MM.1S (cell line): ENCODE results near the gene MZT2B.
"Not testable (repeated sequence)": the region's sequence is repeated elsewhere in the genome, so short reads cannot be mapped to it uniquely, and the experiment has no call there.

Experiments used
- DNase-seq: peaks from one replicate; pipeline ENCODE4 v3.0.0-alpha.2; 2015
- H2AFZ ChIP-seq: fragments of 300-600 bp; sonication (generic); 2 replicates; pipeline ENCODE4 v1.6.0; 2016; ENCODE audit warnings: antibody characterized with exemption, low read length
- H3F3A ChIP-seq: fragments of 300-600 bp; sonication (generic); 2 replicates; pipeline ENCODE4 v1.6.1; 2016; ENCODE audit warnings: mild to moderate bottlenecking, antibody characterized with exemption, low read length, moderate library complexity, mixed read lengths; ENCODE audit not compliant: insufficient read depth
- H3K27ac ChIP-seq: fragments of 300-600 bp; sonication (generic); 2 replicates; pipeline ENCODE4 v1.5.1; 2016; ENCODE audit warnings: mild to moderate bottlenecking, low read length
- H3K27me3 ChIP-seq: fragments of 300-600 bp; sonication (generic); replicated peaks from 2 replicates; pipeline ENCODE4 v1.6.0; 2016; ENCODE audit warnings: low read length; ENCODE audit not compliant: insufficient read depth
- H3K36me3 ChIP-seq: fragments of 300-600 bp; sonication (generic); replicated peaks from 2 replicates; pipeline ENCODE4 v1.6.1; 2016; ENCODE audit warnings: mild to moderate bottlenecking, low read length, mixed read lengths; ENCODE audit not compliant: insufficient read depth
- H3K4me1 ChIP-seq: fragments of 300-600 bp; sonication (generic); 2 replicates; pipeline ENCODE4 v1.6.1; 2016; ENCODE audit warnings: low read length, mixed read lengths
- H3K4me2 ChIP-seq: fragments of 300-600 bp; sonication (generic); 2 replicates; pipeline ENCODE4 v1.6.0; 2016; ENCODE audit warnings: low read depth, low read length
- H3K4me3 ChIP-seq: fragments of 300-600 bp; sonication (generic); 2 replicates; pipeline ENCODE4 v1.5.1; 2016; ENCODE audit warnings: low read length, mixed read lengths
- H3K79me2 ChIP-seq: fragments of 300-600 bp; sonication (generic); 2 replicates; pipeline ENCODE4 v1.6.1; 2016; ENCODE audit warnings: mixed run types, low read length, mixed read lengths
- H3K9ac ChIP-seq: fragments of 300-600 bp; sonication (generic); 2 replicates; pipeline ENCODE4 v1.6.1; 2016; ENCODE audit warnings: low read length, mixed read lengths
- H3K9me2 ChIP-seq: fragments of 300-600 bp; sonication (generic); replicated peaks from 2 replicates; pipeline ENCODE4 v1.6.1; 2016; ENCODE audit warnings: mild to moderate bottlenecking, low read length, mixed read lengths; ENCODE audit not compliant: insufficient read depth
- H3K9me3 ChIP-seq: fragments of 300-600 bp; sonication (generic); replicated peaks from 2 replicates; pipeline ENCODE4 v1.6.1; 2016; ENCODE audit warnings: mild to moderate bottlenecking, low read length, mixed read lengths; ENCODE audit not compliant: insufficient read depth
- H4K20me1 ChIP-seq: fragments of 300-600 bp; sonication (generic); 2 replicates; pipeline ENCODE4 v1.6.1; 2016; ENCODE audit warnings: mild to moderate bottlenecking, low read length, moderate library complexity, mixed read lengths; ENCODE audit not compliant: insufficient read depth
- EZH2 ChIP-seq: fragments of 300-600 bp; sonication (generic); optimal IDR thresholded peaks from 2 replicates; pipeline ENCODE3; 2017; ENCODE audit warnings: low read depth, mild to moderate bottlenecking, antibody characterized with exemption, low read length, mixed read lengths
- EZH2phosphoT487 ChIP-seq: fragments of 300-600 bp; sonication (generic); IDR thresholded peaks from 2 replicates; pipeline ENCODE4 v1.6.1; 2018; ENCODE audit warnings: antibody characterized with exemption, low read length
- TF ChIP-seq, protein P1 (sequence below): fragments of 300-600 bp; sonication (generic); IDR thresholded peaks from 2 replicates; pipeline ENCODE4 v1.5.1; 2016; ENCODE audit warnings: antibody characterized with exemption, low read length, mixed read lengths

The MZT2B gene

DNA sequence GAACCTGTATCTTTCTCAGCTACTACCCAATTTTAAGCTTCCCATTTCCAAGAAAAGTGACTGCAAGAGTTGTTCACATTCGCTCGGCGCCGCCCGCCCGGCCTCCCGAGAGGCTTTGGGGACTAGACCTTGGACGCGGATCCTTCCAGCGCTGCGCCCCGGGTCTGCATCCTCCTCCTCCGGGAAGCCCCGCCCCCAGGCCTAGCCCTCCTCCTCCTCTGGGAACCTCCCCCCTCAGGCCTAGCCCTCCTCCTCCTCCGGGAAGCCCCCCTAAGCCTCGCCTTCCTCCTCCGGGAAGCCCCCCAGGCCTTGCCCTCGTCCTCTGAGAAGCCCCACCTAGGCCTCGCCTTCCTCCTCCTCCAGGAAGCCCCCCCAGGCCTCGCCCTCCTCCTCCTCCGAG lies 45.9 kb downstream of the MZT2B start:
- not testable (repeated sequence) for H3K9me3 ChIP-seq, H3K9me2 ChIP-seq, H3K4me1 ChIP-seq, H4K20me1 ChIP-seq, H3K36me3 ChIP-seq, H3K27ac ChIP-seq, H3F3A ChIP-seq, DNase-seq, H2AFZ ChIP-seq, H3K79me2 ChIP-seq, H3K27me3 ChIP-seq, H3K4me2 ChIP-seq, H3K4me3 ChIP-seq, H3K9ac ChIP-seq

DNA sequence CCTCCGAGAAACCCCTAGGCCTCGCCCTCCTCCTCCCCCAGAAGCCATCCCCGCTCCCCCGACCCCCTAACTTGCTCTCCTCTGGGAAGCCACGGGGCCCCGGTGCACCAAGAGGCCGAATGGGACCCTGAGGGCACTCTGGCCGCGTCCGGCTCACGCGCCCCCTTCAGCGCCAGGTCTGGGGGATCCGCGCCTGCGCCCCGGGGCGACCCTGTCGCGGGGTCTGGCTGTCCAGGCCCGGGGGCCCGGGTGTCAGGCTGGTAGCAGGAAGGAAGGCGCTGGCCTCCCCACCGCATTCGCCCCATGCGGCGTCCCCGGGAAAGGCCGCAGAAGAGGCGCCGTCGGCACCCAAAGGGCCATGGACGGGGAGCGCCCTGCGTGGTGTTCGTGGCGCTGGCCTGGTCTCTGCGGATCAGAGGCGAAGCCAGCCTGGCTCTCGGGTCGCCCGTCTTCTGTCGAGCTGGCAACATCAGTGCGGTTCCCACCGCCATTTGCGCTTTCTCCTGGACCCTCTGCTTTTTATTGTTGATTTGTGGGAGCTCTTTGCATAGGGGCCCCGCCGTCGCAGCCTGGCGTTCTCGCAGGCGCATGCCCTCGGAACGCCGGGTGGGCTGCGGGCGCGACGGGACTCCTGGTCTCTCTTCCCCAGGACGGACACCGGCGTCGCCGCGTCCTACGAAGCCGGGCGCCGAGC lies 46.6 kb downstream of the MZT2B start:
- not testable (repeated sequence) for H3K9ac ChIP-seq, H3K9me2 ChIP-seq, H3K4me2 ChIP-seq, H2AFZ ChIP-seq, H4K20me1 ChIP-seq, H3K27ac ChIP-seq, H3K9me3 ChIP-seq, H3K27me3 ChIP-seq, DNase-seq, H3K4me1 ChIP-seq, H3K79me2 ChIP-seq, H3F3A ChIP-seq, H3K4me3 ChIP-seq, H3K36me3 ChIP-seq

DNA sequence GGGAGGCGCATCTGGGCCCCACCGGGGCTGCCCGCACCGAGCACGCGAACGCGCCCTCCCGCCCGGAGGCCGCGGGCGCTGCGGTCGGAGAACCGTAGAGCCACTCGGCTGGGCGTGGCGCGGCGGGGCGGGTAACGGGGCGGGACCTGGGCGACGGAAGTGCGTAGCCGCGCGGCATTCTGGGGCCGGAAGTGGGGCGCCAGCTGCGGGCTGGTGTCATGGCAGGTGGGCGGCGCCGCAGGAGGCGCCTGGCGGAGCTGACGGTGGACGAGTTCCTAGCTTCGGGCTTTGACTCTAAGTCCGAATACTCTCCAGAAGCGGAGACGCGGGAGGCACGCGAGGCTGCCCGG lies 47.1 kb downstream of the MZT2B start:
- H3K4me3 ChIP-seq, DNase-seq: not testable (repeated sequence)

DNA sequence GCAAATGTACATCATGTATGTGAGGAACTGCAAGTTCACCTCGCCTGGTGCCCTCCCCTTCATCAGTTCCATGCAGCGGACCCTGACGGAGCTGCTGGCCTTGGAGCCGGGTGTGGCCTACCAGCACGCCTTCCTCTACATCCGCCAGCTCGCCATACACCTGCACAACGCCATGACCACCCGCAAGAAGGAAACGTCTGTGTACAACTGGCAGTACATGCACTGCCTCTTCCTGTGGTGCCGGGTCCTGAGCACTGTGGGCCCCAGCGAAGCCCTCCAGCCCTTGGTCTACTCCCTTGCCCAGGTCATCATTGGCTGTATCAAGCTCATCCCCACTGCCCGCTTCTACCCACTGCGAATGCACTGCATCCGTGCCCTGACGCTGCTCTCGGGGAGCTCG lies 48.3 kb downstream of the MZT2B start:
- not testable (repeated sequence) for H3K9me2 ChIP-seq, H3K79me2 ChIP-seq, H2AFZ ChIP-seq

More for the DNA sequence above, 47.1 kb downstream of the MZT2B start:
- H3K9me3 ChIP-seq, H3K36me3 ChIP-seq, H2AFZ ChIP-seq, H3K27ac ChIP-seq, H3K79me2 ChIP-seq, H4K20me1 ChIP-seq, H3K27me3 ChIP-seq, H3F3A ChIP-seq, H3K9ac ChIP-seq, H3K9me2 ChIP-seq, H3K4me1 ChIP-seq, H3K4me2 ChIP-seq: not testable (repeated sequence)

DNA sequence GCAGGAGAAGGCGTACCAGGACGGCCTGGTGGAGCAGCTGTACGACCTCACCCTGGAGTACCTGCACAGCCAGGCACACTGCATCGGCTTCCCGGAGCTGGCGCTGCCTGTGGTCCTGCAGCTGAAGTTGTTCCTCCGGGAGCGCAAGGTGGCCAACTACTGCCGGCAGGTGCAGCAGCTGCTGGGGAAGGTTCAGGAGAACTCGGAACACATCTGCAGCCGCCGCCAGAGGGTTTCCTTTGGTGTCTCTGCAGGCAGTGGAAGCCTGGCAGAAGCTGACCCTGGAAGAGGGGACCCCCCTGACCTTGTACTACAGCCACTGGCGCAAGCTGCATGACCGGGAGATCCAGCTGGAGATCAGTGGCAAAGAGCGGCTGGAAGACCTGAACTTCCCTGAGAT lies 48.8 kb downstream of the MZT2B start:
- H3K27ac ChIP-seq, H2AFZ ChIP-seq, H3K27me3 ChIP-seq, H3K36me3 ChIP-seq, H3K4me1 ChIP-seq, H3K9ac ChIP-seq, H3K9me2 ChIP-seq, H3K4me2 ChIP-seq, H3F3A ChIP-seq, DNase-seq, H3K4me3 ChIP-seq, H3K79me2 ChIP-seq, H4K20me1 ChIP-seq, H3K9me3 ChIP-seq: not testable (repeated sequence)

More for the DNA sequence above, 48.3 kb downstream of the MZT2B start:
- H3K36me3 ChIP-seq, H3K27me3 ChIP-seq, H3F3A ChIP-seq, H3K9me3 ChIP-seq, H3K4me2 ChIP-seq, H3K9ac ChIP-seq, DNase-seq, H3K4me1 ChIP-seq, H4K20me1 ChIP-seq, H3K4me3 ChIP-seq, H3K27ac ChIP-seq: not testable (repeated sequence)

DNA sequence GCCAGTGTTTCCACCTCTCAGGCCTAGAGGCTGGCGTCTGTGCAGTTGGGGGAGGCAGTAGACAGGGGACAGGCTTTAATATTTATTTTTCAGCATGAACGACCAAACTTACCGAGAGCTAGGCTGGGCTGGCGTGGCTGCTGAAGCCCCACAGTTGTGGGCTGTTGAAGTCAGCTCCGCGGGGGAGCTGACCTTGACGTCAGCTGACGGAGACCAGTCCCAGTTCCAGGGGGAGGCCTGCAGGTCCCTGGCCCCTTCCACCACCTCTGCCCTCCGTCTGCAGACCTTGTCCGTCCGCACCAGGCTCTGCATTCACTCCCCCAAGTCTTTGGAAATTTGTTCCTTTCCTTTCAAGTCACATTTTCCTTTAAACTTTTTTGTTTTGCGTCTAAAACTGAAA lies 49.6 kb downstream of the MZT2B start:
- DNase-seq, result no peak
- no peak overlapping the region for H2AFZ ChIP-seq
- H3K79me2 ChIP-seq, result no peaks in the 10 kb centered on the region
- no peak overlapping the region for H3K27ac ChIP-seq
- H3K4me1 ChIP-seq, result no peaks in the 10 kb centered on the region
- no peak overlapping the region for H3K9ac ChIP-seq
- no peaks in the 10 kb centered on the region for H4K20me1 ChIP-seq
- TF ChIP-seq EZH2 (no peak), EZH2phosphoT487 (no peak)
- TF ChIP-seq, protein P1, sequence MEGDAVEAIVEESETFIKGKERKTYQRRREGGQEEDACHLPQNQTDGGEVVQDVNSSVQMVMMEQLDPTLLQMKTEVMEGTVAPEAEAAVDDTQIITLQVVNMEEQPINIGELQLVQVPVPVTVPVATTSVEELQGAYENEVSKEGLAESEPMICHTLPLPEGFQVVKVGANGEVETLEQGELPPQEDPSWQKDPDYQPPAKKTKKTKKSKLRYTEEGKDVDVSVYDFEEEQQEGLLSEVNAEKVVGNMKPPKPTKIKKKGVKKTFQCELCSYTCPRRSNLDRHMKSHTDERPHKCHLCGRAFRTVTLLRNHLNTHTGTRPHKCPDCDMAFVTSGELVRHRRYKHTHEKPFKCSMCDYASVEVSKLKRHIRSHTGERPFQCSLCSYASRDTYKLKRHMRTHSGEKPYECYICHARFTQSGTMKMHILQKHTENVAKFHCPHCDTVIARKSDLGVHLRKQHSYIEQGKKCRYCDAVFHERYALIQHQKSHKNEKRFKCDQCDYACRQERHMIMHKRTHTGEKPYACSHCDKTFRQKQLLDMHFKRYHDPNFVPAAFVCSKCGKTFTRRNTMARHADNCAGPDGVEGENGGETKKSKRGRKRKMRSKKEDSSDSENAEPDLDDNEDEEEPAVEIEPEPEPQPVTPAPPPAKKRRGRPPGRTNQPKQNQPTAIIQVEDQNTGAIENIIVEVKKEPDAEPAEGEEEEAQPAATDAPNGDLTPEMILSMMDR, result no peak
- H3K4me2 ChIP-seq, result no peak overlapping the region
- no peak overlapping the region for H3K4me3 ChIP-seq
- H3K9me3 ChIP-seq, result no peaks in the 10 kb centered on the region
- no peaks in the 10 kb centered on the region for H3K27me3 ChIP-seq
- no peaks in the 10 kb centered on the region for H3F3A ChIP-seq
- H3K36me3 ChIP-seq, result no peaks in the 10 kb centered on the region
- no peaks in the 10 kb centered on the region for H3K9me2 ChIP-seq

DNA sequence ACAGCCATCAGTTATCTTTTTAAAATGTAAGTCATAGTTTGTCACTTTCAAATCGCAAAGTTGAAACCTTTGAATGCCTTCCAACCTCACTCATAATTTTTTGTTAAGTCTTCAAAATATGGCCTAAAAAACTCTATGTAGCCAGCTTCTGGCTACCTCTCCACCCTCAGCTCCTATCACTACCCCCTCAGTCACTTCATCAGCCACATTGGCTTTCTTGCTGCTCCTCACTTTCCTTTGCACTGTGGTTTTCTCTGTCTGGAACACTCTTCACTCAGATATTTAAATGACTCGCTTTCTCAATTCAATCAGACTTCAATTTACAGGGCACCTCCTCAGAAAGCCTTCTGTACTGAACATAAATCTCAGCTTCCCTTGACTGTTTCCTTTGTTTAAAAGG lies 51.0 kb downstream of the MZT2B start:
- H3K27ac ChIP-seq, H3F3A ChIP-seq, H3K4me1 ChIP-seq, H3K9me3 ChIP-seq, H3K36me3 ChIP-seq, H3K4me3 ChIP-seq, H2AFZ ChIP-seq, H3K79me2 ChIP-seq, H3K27me3 ChIP-seq, H3K9me2 ChIP-seq, H4K20me1 ChIP-seq, H3K9ac ChIP-seq, H3K4me2 ChIP-seq, DNase-seq: not testable (repeated sequence)
